IPS-11a (cell line): ENCODE measurements around the gene PSMB5.
A peak's percentile ranks its signal among the peaks of the same experiment; 100 is the strongest.

ENCODE experiments used
- H3K4me3 ChIP-seq: one replicate; pipeline ENCODE4 v1.5.1; 2013; ENCODE audit warnings: low read depth, low read length, control low read depth

Gene PSMB5

GRCh38 chr14:22995889-22996625 lies 38.6 kb downstream of the PSMB5 start:
- H3K4me3 ChIP-seq, result no peak overlapping the region

- no peak overlapping the region for H3K4me3 ChIP-seq
These were observed 39.9 kb downstream of the PSMB5 start for GRCh38 chr14:22994762-22995275.

- H3K4me3 ChIP-seq, result no peak overlapping the region
These were observed 41.2 kb downstream of the PSMB5 start for GRCh38 chr14:22993517-22993916.

GRCh38 chr14:22991852-22992251 lies 42.8 kb downstream of the PSMB5 start:
- H3K4me3 ChIP-seq, result no peak overlapping the region

- no peak overlapping the region for H3K4me3 ChIP-seq
These were observed 47.4 kb downstream of the PSMB5 start for GRCh38 chr14:22987291-22987690.

GRCh38 chr14:22986508-22987054 lies 48.1 kb downstream of the PSMB5 start:
- no peak overlapping the region for H3K4me3 ChIP-seq

- no peak overlapping the region for H3K4me3 ChIP-seq
These were observed 48.7 kb downstream of the PSMB5 start for GRCh38 chr14:22985894-22986507.

GRCh38 chr14:22984959-22985658 lies 49.6 kb downstream of the PSMB5 start:
- no peak overlapping the region for H3K4me3 ChIP-seq

- peak within 1 kb of the TSS; percentile 82 for H3K4me3 ChIP-seq
These were observed 52.0 kb downstream of the PSMB5 start, which contains the start of gene AJUBA for GRCh38 chr14:22982477-22983245. AJUBA (minus strand) TSS chr14:22982551; CDS start chr14:22982266, 285 bp downstream.

- H3K4me3 ChIP-seq, result peak overlapping the region; percentile 82
These were observed 52.7 kb downstream of the PSMB5 start for GRCh38 chr14:22981876-22982476.

GRCh38 chr14:22981090-22981875 lies 53.4 kb downstream of the PSMB5 start:
- peak overlapping the region; percentile 82 for H3K4me3 ChIP-seq

GRCh38 chr14:22980672-22981089 lies 54.0 kb downstream of the PSMB5 start:
- H3K4me3 ChIP-seq, result peak overlapping the region; percentile 82

- peak overlapping the region; percentile 42 for H3K4me3 ChIP-seq
These were observed 54.8 kb downstream of the PSMB5 start for GRCh38 chr14:22979748-22980392.

- H3K4me3 ChIP-seq, result no peak overlapping the region
These were observed 55.6 kb downstream of the PSMB5 start for GRCh38 chr14:22978981-22979671.

- H3K4me3 ChIP-seq, result no peak overlapping the region
These were observed 56.2 kb downstream of the PSMB5 start for GRCh38 chr14:22978487-22978837.

GRCh38 chr14:22977684-22978486 lies 56.8 kb downstream of the PSMB5 start:
- no peak overlapping the region for H3K4me3 ChIP-seq

- no peak overlapping the region for H3K4me3 ChIP-seq
These were observed 57.3 kb downstream of the PSMB5 start for GRCh38 chr14:22977434-22977683.
